HCT116 (cell line): ENCODE measurements around the gene OR5A2.

ENCODE experiments used
- CTCF ChIP-seq, 3 experiments: fragments of 200-600 bp in 1 of 3; sonication (generic) in 1 of 3; IDR thresholded peaks in 2 of 3; conservative IDR thresholded peaks in 1 of 3; 2 replicates each; pipeline ENCODE4 v1.5.1; 2012 to 2017; ENCODE audit warnings: low read depth in 2 of 3, low read length in 2 of 3, antibody characterized with exemption in 1 of 3, borderline replicate concordance in 1 of 3, control low read depth in 1 of 3, mild to moderate bottlenecking in 1 of 3, mixed read lengths in 1 of 3, mixed run types in 1 of 3, moderate library complexity in 1 of 3; ENCODE audit not compliant: insufficient read depth in 1 of 3
- MAX ChIP-seq: IDR thresholded peaks from 2 replicates; pipeline ENCODE4 v1.6.1; 2012
- POLR2AphosphoS5 ChIP-seq: IDR thresholded peaks from 2 replicates; pipeline ENCODE4 v1.6.1; 2011; ENCODE audit warnings: mild to moderate bottlenecking, low read depth, low read length, moderate library complexity
- SRF ChIP-seq: IDR thresholded peaks from 2 replicates; pipeline ENCODE4 v1.6.1; 2012; ENCODE audit warnings: low read depth
- YY1 ChIP-seq: IDR thresholded peaks from 2 replicates; pipeline ENCODE4 v1.6.1; 2011; ENCODE audit warnings: low read length, low read depth, moderate library complexity, mild to moderate bottlenecking; ENCODE audit not compliant: insufficient replicate concordance; ENCODE audit errors: extremely low read depth

DNA sequence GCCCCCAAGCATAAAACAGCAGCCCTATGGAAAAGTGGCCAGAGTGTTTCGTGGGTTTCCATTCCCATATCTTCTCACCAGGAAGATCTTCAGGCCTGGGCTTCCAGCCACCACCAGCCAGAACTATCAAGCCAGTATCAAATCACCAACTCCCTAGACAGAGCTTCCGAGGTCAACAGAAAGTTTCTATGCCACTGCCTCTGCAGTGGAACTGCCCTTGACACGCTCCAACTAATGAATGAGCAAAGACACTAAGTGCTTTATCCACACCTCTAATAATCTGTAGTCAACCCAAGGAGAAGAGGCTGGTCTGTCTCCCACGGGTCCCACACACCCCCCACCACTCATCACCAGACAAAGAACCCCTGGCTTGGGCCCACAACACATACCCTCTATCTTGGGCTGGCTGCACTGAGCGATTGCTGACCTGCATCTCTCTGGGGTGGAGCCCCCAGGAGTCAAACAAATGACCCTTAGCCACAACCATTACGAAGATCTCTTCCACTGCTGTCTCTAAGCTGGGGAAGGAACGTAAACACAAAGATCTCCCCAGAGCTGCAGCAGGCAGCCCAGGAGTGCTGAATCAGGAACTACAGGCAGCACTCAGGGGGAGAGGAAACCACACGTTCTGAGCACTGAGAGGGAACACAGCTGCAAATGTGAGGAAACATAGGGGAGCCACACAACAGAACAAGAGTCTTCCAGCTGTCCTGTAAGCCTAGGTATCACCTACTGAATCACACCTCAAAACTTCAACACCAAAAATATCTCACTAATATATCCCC, 57.8 kb downstream of the OR5A2 start:
- TF ChIP-seq POLR2AphosphoS5 (no peak), CTCF (IDR thresholded peaks at IDR 0.05 in 2 of 3, conservative IDR thresholded peaks at IDR 0.05 in 1 of 3; ENCODE audit: borderline replicate concordance in 1 of 3, insufficient read depth in 1 of 3, low read depth in 2 of 3, low read length in 2 of 3) (no peak), YY1 (no peak), SRF (no peak), MAX (no peak)
